Measurements from ENCODE around the gene TNKS2.
"Not testable (repeated sequence)": the region's sequence is repeated elsewhere in the genome, so short reads cannot be mapped to it uniquely, and the experiment has no call there.

TNKS2 gene

GRCh38 chr10:91803386-91804125 is 5.3 kb downstream of the TNKS2 start:
- no peak for DNase-seq
- TF ChIP-seq GATA1 (IDR thresholded peaks at IDR 0.05; ENCODE audit: low read depth, low read length) (no peak), POLR2A (IDR thresholded peaks at IDR 0.05; ENCODE audit: low read length) (no peak)

DNA sequence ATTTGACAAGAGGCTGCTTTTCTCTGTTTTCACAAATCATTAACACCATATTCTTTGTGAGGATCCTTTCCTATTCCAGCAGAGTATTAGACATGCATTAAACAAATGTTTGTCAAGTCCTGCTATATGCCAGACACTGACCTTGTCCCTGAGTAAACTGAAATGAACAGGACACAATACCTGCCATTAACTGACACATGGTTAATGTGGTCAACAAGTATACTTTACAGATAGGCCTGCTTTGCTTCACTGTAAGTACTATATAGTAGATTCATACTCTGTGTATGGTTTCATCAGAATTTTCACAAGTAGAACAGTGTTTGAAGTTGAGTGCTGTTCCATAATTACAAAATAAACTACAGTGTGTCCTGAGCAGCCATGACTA is 5.9 kb downstream of the TNKS2 start:
- no peak for TF ChIP-seq GATA1 (IDR thresholded peaks at IDR 0.05; ENCODE audit: low read depth, low read length)
- no peak for TF ChIP-seq POLR2A (IDR thresholded peaks at IDR 0.05; ENCODE audit: low read length)
- DNase-seq, result no peak

DNA sequence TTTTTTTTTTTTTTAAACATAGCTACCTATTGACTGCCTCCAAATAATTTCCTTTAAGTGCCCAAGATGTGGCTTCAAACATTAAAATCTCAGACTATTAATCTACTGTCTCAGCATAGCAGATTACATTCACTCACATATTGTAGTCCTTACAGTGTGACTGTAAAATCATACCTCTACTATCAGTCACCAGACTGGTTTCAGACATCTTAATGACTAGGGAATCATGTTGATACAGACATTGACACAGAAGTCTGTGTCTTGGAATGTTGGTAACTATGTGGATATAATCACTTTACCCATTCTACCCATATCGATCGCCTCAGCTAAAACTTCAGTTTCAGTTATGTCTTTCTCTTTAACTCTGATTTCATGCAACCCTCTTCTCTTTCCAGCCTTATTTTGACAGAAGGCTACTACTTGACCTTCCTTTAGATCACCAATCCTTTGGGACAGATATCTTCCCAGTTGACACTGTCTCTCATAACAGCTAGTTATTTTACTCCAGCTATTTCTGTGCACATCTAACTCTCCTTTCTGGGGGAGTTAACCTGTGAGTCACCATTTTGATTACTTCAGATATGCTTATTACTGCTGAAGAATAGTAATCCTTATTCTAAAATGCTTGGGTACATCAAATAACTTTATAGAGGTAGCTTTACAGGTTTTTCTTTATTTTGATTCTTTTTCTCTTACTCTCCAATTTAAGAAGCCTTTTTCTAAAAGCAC is 7.0 kb downstream of the TNKS2 start:
- DNase-seq, result no peak
- TF ChIP-seq POLR2A (IDR thresholded peaks at IDR 0.05; ENCODE audit: low read length) (no peak), GATA1 (IDR thresholded peaks at IDR 0.05; ENCODE audit: low read depth, low read length) (no peak)

GRCh38 chr10:91807264-91807663 is 9.0 kb downstream of the TNKS2 start:
- not testable (repeated sequence) for DNase-seq

DNA sequence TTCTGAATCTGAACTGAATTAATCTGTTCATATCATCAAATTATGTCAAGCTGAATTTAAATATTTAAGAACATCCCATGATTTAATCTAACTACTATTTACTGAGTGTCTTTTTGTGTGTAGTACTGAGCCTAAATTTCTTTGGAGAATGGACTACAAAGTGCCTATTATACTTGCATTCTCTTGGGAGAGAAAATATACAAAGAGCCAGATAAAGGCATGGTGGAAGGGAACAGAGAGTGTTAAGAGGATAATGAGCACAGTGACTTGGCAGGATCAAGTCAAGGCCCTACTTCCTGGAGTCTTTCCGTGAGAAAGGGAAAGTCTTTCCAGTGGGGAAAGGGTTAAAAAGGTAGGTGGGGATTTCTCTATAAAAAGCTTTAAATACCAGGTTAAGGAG is 15.0 kb downstream of the TNKS2 start:
- no peak for DNase-seq
- TF ChIP-seq POLR2A (IDR thresholded peaks at IDR 0.05; ENCODE audit: low read length), result no peak
- TF ChIP-seq GATA1 (IDR thresholded peaks at IDR 0.05; ENCODE audit: low read depth, low read length), result no peak

DNA sequence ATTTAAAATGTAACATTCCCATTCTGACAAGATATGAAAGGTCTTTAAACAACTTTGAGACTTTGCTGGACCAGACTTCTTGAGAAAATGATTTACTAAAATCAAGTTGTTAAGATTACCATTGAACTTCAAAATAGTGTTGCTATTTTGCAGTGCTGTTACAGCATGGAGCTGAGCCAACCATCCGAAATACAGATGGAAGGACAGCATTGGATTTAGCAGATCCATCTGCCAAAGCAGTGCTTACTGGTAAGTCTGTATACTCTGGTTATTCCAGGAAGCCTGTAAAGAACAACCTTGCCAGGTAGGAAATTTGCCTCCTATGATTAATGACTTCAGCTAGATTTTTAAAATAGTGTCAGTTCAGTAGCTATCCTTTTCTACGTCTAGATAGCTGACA is 18.8 kb downstream of the TNKS2 start:
- TF ChIP-seq POLR2A (IDR thresholded peaks at IDR 0.05; ENCODE audit: low read length), result no peak

DNA sequence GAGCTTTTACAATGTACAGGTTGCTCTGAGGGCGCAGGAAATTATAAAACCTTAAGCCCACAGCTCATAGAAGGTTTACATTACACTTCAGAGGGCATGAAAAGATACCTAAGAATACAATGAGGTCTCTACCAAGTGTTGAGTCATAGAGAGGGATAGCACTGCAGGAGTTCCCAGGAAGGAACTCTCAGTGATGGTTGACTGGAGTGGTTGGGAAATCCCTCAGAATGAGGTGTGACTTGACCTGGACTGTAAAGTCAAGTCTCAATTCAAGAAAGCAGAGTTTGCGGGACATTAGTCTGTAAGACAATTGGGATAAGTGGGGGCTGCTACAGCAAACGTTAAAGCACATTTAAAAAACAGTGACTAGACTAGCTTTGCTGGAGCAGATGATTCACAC is 21.9 kb downstream of the TNKS2 start:
- DNase-seq, result no peak
- TF ChIP-seq POLR2A (IDR thresholded peaks at IDR 0.05; ENCODE audit: low read length) (no peak), GATA1 (IDR thresholded peaks at IDR 0.05; ENCODE audit: low read depth, low read length) (no peak)

More for the DNA sequence above, 18.8 kb downstream of the TNKS2 start:
- no peak for DNase-seq

DNA sequence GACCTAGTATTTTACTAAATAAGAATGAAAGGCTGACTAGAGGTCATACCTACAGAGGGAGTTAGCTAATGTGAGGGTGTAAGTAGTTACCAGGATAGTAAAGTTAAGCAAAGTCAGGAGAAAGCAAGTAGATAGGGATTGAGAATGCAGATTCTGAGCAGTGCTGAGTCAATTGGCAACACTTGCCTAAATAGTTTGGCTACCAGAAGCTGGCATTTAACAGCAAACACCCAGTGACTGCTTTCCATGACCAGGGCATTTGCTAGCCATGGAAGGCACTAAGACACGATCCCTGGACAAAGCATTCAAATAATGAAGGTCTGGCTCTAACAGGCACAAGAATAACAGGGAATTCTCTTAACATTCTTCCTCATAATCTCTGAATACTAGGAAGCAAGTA is 25.9 kb downstream of the TNKS2 start:
- DNase-seq, result no peak
- TF ChIP-seq POLR2A (IDR thresholded peaks at IDR 0.05; ENCODE audit: low read length) (no peak), GATA1 (IDR thresholded peaks at IDR 0.05; ENCODE audit: low read depth, low read length) (no peak)

DNA sequence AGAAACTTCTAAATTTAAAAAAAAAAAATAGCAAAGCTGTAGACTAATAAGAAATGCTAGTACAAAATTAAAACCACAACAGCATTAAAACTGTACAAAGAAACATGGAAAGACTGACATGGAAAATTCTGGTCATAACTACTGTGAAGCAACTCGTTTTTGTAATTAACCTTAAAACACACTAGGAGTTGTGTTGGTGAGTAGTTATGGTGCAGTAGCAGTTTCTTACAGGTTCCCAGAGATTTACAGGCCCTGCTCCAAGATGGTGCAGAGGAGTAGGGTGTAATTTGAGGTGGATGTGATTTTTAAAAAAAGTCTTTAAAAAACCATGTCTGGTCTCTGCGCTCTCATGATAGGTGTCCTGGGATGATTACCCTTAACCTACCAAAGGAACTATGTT is 31.0 kb downstream of the TNKS2 start:
- DNase-seq, result no peak
- TF ChIP-seq POLR2A (IDR thresholded peaks at IDR 0.05; ENCODE audit: low read length) (no peak), GATA1 (IDR thresholded peaks at IDR 0.05; ENCODE audit: low read depth, low read length) (no peak)

DNA sequence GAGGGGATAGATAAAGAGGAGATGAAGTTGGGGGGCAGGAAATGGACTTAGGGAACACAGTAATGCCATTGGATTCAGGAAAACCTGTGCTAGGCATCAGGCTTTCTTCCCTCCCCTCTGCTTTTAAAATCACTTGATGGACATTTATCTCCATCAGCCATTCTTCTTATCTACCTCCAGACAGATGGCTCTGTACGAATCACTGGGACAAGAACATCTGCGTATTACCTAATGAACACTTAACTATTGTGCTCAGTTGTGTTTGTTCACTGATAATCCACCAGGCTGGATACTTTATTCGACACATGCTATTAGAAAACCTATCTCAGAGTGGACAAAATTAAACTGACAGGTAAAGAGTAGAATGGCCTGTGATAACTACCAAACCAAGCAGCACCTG is 40.0 kb downstream of the TNKS2 start:
- DNase-seq, result peak; percentile 37 to 80
- TF ChIP-seq GATA1 (IDR thresholded peaks at IDR 0.05; ENCODE audit: low read depth, low read length), result no peak
- no peak for TF ChIP-seq POLR2A (IDR thresholded peaks at IDR 0.05; ENCODE audit: low read length)

GRCh38 chr10:91843083-91843482 is 44.9 kb downstream of the TNKS2 start:
- TF ChIP-seq GATA1 (IDR thresholded peaks at IDR 0.05; ENCODE audit: low read depth, low read length) (no peak), POLR2A (IDR thresholded peaks at IDR 0.05; ENCODE audit: low read length) (no peak)
- no peak for DNase-seq

DNA sequence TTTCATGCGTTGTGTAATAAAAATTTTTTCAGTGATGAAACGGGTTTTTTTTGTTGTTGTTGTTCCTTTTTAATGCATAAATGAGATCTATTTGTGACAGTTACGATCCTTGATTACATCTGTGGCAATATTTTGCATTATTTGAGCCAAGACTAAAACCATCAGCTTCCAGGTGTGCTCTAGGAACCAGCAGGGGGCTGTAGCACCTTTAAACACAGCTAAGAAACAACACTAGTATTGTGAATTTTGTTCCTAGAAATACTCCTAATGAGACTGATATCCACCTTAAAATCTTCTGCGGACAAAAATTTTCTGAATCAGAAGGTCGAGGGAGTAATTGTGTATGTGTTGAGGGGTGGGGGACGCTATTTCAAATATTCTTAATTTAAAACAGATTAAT is 58.4 kb downstream of the TNKS2 start:
- DNase-seq, result peak in 1 of 2 experiments; percentile 18

DNA sequence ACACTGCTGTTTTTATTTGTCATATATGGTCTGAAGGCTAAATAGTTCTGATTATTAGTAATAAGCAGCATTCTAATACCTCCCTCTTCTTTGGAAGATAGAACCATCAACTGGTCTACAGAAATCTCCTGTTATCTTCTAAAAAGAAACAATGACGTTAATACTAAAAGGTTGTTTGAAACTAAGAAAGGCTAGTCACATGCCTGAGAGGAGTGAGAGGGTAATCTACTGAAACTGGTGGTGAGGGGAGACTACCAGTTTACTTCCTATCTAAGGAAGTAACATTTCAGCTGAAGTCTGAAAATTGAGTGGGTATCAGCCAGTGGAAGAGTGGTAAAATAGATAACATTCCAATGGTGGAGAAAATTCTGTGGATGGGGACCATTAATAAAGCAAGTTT is 62.7 kb downstream of the TNKS2 start:
- TF ChIP-seq POLR2A (IDR thresholded peaks at IDR 0.05; ENCODE audit: low read length), result no peak
- TF ChIP-seq GATA1 (IDR thresholded peaks at IDR 0.05; ENCODE audit: low read depth, low read length), result no peak
- no peak for DNase-seq

More for the DNA sequence above, 58.4 kb downstream of the TNKS2 start:
- no peak for TF ChIP-seq POLR2A (IDR thresholded peaks at IDR 0.05; ENCODE audit: low read length)
- TF ChIP-seq GATA1 (IDR thresholded peaks at IDR 0.05; ENCODE audit: low read depth, low read length), result no peak

- TF ChIP-seq GATA1 (IDR thresholded peaks at IDR 0.05; ENCODE audit: low read depth, low read length), result no peak
- no peak for TF ChIP-seq POLR2A (IDR thresholded peaks at IDR 0.05; ENCODE audit: low read length)
- no peak for DNase-seq
Observed at GRCh38 chr10:91864099-91864498, 65.9 kb downstream of the TNKS2 start.

GRCh38 chr10:91864744-91865143 is 66.5 kb downstream of the TNKS2 start:
- TF ChIP-seq GATA1 (IDR thresholded peaks at IDR 0.05; ENCODE audit: low read depth, low read length) (no peak), POLR2A (IDR thresholded peaks at IDR 0.05; ENCODE audit: low read length) (no peak)

More at GRCh38 chr10:91864744-91865143, 66.5 kb downstream of the TNKS2 start:
- no peak for DNase-seq

Data from erythroblast (primary cell).